NCI-H1092 treated with DMSO at 0.1 percent for 48 hours (cell line): Measurements from ENCODE around the gene LRMDA.

Source experiments
- DNase-seq: peaks from one replicate; lab custom pipeline; 2025; lab: John Stamatoyannopoulos, UW

The LRMDA gene

GRCh38 chr10:76440426-76440825 lies 1009.0 kb downstream of the LRMDA start:
- DNase-seq = no peak

- no peak for DNase-seq
Observed at GRCh38 chr10:76442113-76442512, 1010.7 kb downstream of the LRMDA start.

DNA sequence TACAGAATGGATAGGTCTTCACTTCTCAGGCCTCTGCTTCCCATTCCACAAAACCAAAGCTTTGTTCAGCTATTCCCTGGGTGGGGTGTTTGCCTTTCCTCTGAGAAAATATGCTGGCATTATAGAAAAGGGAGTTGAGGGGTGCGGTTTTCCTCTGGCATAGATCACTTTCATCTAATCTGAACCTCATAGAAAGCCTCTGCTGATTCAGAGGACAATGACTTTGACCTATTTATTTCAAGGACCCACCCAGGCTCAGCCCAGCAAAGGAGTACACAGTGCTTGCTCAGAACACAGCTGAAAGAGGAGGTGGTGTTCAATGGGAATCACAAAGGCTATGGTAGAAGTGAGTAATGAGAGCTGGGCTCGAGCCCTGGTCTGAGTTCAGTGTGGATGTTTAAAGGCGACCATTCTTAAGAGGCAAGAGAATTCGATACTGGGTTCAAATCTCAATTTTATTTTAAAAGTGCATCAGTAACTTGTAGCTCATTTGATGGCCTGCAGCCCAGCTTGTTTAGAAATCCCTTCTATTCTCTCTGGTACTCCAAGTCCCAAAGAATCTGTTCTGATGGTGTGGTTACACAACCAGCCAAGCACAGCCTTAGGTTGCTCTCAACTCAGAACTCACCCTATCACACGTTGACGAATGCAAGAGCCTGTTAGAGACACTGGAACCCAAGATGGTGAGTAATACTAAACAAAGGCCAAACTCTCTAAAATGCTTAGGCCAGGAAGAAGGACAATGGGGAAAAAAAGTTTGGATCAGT lies 1012.8 kb downstream of the LRMDA start:
- DNase-seq = no peak

- DNase-seq = no peak
Observed at GRCh38 chr10:76447578-76447977, 1016.2 kb downstream of the LRMDA start.

- DNase-seq = no peak
Observed at GRCh38 chr10:76451911-76452310, 1020.5 kb downstream of the LRMDA start.

DNA sequence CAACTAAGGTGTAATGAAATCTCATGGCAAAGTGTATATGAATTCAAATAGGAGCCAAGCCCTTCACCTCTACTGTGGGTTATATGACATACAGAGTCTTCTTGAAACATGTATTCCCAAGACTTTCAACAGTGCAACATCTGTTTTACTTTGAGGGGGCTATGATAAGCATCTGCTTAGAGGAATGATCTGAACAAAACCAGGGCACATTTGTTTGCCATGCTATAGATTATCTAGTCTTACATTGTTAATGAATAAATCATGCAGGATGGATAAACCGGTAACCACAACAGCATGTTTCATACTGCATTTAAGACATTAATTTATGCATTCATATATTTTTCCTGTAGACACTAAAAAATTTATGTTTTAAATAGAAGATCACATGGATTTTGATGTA lies 1021.9 kb downstream of the LRMDA start:
- DNase-seq = no peak

- no peak for DNase-seq
Observed at GRCh38 chr10:76453997-76454396, 1022.6 kb downstream of the LRMDA start.

DNA sequence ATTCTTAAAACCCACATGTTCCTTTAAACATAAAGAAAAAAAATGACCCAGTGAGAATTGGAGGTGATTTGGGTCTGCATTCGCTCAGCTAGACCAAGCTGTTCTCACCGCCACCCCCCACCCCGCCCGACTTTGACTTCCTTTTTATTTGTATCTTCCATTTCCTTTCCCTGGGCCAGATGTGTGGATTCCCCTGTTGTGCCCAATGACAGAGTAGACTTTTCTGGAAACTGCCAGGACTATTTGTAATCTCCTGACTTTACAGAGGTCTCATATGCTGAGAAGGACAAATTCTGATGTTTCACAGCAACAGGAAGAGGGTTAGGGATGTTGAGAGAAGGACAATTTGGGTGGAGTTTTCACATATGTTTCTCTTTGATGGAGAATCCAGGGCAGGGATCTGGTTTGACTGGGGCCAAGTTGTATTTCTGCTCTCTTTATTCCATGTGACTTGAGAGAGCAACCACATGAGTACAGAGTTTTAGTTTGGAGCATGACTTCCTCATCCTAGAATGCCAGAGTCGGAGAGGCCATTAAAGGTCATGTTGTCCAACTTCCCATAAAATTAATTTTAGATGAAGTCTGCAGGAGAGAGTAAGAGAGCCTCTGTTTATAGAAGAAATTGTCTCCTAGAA lies 1023.2 kb downstream of the LRMDA start:
- DNase-seq = no peak

DNA sequence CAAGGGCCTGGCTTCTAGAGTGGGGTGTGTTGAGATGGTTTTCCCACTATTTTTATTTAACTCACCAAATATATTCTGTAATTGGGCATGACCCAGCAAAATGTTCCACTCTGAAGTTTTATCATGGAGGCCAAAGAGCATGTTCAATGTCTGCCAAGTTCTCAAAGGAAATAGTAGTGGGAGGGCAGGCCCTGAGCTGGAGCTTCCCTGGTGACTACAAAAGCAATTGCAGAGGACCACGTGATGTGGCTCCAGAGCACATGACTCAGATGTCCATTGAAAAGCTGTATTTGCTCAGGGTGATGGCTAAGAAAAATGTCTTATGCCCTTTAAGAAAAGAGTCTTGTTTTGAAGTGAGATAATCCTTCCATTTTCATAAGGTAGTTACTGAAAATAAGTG lies 1024.8 kb downstream of the LRMDA start:
- DNase-seq = no peak

DNA sequence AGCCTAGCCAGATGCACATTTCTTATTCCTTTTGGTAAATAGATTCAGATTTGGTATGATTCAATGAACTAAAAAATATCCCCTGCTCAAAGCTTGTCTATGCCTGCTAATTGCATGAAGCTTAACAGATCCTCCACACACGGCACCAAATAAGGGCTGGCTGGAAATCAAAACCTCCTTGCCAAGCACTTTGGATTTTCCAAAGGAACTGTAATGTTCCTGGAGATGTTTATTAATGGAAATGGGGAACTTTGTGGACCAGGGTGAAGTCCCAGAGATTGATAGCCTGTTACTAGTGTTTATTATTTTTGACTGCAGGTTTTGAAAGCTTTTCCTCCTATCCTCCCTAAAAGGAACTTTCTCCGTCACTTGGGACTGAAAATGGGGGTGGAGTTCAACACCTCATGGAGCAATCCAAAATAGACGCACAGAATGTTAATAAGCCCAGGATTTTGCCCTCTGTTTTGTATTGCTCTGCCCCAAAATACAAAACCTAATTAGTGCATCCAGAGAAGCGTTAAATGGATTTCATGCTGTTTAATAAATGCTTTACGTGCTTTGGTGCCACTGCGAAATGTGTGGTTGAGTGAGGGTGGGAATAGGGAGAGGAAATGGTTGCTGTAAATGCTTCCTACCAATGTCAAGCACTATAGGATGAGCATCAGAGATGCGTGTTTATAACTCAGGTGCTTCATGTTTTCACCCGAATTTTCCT lies 1027.7 kb downstream of the LRMDA start:
- no peak for DNase-seq

DNA sequence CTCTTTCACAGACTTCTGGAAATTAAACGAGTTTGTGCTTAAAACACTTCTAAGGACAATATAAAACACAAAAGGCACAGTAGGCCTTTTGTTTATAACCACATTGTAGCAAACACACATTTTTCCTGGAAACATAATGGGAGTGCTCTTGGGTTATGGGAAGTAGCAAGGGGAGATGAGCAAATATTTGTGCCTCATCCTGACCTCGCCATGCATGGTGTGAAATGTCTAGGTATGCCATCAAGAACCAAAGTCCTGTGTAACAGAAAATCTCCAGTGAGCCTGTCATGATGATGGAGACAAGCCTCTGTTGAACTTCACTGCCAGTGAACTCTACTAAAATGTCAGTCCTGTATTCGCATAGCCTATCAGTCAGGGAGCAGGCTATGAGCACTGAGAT lies 1029.6 kb downstream of the LRMDA start:
- no peak for DNase-seq

DNA sequence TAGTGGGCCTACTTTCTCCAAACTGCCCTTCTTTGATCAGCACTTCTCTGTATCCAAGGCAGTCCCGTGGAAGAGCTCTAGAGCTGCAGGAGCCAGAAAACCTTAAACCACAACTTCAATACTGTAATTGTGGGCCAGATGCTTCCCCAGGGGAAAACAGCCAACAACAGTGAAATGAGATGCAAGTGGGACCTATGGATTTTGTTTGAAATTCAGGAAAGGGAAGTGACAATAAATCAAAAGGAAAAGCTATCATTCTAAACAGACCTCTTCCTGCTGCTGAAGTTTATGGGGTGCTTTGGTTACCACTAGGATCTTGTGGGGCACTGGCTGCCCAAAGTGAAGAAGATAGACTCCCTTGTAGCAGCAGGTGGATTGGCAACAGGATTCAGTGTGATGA lies 1031.7 kb downstream of the LRMDA start:
- DNase-seq = no peak

DNA sequence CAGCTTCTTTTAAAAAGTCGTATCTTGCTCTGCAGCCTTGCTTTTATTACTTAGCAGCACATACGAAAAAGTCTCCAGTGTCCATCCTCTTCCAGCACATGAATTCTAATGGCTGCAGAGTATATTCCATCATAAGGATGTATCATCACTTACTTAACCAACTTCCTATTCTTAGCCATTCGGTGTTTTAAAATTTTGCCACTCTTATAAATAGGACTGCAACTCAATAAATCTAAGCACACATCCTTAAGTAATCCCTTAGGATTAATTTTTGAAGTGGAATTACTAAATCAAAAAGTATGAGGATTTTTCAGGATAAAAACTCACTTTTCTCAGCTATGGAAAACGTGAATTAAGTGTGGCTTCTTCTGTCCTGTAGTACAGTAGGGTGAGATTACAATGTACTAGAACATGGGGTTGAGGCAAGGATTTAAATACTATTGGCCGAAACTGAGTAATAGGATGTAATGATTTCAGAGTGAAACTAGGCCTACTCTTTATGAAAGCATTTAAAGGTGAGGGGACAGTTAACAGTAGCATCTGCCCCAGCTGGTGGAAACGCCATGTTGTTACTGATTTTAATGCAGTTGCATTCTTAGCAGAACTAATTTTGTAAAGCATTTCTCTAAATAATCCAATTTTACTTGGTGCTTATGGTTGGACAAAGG lies 1035.5 kb downstream of the LRMDA start:
- DNase-seq = no peak

DNA sequence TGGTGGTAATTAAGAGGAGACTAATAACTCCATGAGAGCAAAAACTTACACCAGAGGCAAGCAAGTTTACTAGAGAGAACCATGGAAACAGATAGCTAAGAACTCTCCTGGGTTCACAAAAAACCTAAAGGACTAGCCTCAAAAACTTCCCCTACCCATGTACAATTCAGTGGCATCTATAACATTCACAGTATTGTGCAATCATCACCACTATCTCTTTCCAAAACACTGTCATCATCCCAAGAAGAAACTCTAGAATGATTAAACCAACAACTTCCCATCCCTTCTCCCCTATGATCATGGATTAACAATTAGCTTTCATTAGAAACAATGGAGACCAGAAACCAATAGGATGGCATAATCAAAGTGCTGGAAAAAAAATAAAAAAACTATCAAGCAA lies 1038.3 kb downstream of the LRMDA start:
- DNase-seq = no peak

- DNase-seq = no peak
Observed at GRCh38 chr10:76479103-76479790, 1047.8 kb downstream of the LRMDA start.

DNA sequence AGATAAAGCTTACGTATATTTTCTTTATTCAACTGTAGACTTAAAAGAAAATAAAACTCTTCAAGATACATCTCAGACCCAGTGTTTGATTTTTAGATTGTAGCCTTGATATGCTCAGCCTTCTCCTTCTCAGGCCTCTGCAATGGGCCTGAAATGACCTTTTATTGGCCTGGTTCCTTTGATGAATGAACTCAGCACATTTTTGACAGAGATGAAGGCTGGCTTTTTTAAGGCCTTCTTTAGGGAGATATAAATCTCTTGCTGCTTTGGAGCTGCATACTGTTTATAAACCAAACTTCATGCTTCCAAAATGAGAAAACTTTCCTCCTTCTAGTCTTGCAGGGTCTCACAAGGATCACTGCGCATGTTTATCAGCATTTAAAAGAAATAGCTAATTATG lies 1049.8 kb downstream of the LRMDA start:
- DNase-seq = no peak

DNA sequence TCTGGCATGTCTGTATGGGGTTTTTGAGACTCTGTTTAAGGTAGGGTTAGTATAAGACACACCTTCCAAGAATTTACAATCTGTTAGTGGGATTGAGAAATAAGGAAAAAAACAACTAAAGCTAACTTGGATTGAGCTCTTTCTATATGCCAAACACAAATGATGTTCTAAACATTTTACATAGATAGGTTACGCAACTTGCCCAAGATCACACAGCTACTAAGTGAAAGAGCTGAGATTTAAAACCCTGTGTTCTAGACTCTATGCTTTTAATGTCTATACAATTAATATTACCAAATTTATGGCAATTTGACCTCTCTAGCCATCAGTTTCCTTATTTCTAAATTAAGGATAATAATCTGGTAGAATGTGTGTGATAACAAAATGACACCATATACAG lies 1056.2 kb downstream of the LRMDA start:
- no peak for DNase-seq

GRCh38 chr10:76488602-76489001 lies 1057.2 kb downstream of the LRMDA start:
- DNase-seq = no peak

DNA sequence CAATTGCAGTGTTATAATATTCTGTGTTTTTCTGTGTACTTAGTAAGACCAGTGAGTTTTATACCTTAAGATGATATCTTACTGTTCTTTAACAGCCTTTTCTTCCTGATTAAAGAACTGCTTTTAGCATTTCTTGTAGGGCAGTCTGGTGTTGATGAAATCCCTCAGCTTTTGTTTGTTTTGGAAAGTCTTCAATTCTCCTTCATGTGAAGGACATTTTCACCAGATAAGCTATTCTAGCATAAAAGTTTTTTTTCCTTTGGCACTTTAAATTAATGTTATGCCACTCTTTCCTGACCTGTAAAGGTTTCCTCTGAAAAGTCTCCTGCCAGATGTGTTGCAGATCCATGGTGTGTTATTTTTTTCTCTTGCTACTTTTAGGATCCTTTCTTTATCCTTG lies 1059.8 kb downstream of the LRMDA start:
- no peak for DNase-seq

- no peak for DNase-seq
Observed at GRCh38 chr10:76492026-76492425, 1060.6 kb downstream of the LRMDA start.

DNA sequence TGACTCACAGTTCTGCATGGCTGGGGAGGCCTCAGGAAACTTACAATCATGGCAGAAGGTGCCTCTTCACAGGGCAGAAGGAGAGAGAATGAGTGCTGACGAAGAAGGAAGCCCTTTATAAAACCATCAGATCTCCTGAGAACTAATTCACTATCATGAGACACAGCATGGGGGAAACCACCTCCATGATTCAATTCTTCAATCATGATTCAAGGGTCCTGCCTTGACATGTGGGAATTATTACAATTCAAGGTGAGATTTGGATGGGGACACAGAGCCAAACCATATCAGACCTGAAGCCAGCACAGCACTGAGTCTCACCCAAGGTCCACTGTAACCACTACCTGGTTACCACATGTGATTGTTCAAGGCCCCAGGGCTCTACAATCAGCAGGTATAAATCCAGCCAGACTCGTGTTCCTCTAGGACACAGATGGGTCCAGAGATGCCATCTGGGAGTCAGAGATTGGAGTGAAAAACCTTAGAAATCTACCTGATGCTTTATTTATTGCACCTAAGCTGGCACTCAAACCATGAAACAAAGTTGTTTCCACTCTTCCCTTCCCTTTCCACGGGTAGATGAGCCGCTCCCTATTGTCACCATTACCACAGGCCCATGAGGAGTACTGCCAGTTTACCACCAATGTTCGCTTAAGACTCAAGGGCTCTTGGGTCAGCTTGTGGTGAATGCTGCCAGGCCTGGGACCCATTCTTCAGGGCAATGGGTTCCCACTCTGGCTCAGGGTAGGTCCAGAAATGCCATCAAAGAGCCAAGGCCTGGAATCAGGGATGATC lies 1061.5 kb downstream of the LRMDA start:
- no peak for DNase-seq
